Stimulated activated naive B cell treated with anti-CD40 and anti-IgM and Interleukin-4, amounts not matched to agents 10 μg/mL and 1 μg/mL and 100 μg/mL, for 72 hours (primary cell): ENCODE results near the gene DNAJB6.

ENCODE experiments used
- ATAC-seq, 2 donors: fragments of 150-1000 bp; cut with Tn5 transposase; replicated peaks; 2 replicates each; pipeline ENCODE4 v1.10.0; 2021; ENCODE audit warnings: moderate library complexity in 1 of 2
- DNase-seq: peaks from one replicate; pipeline ENCODE4 v3.0.0; 2021
- H3K27ac Mint-ChIP-seq: one replicate; pipeline ENCODE4 v1.8.0; 2022; ENCODE audit warnings: mild to moderate bottlenecking, mixed read lengths
- H3K27me3 Mint-ChIP-seq, 2 donors: one replicate each; pipeline ENCODE4 v1.8.0; 2022; ENCODE audit warnings: mixed read lengths in 2 of 2
- H3K36me3 Mint-ChIP-seq, 2 donors: one replicate each; pipeline ENCODE4 v1.8.0; 2022; ENCODE audit warnings: mixed read lengths in 2 of 2, mild to moderate bottlenecking in 1 of 2
- H3K4me1 Mint-ChIP-seq, 2 donors: one replicate each; pipeline ENCODE4 v1.8.0; 2022; ENCODE audit warnings: mixed read lengths in 2 of 2, mild to moderate bottlenecking in 1 of 2
- H3K4me3 Mint-ChIP-seq, 2 donors: one replicate each; pipeline ENCODE4 v1.8.0; 2022; ENCODE audit warnings: mild to moderate bottlenecking in 2 of 2, mixed read lengths in 2 of 2, moderate library complexity in 1 of 2
- H3K9me3 Mint-ChIP-seq, 2 donors: one replicate each; pipeline ENCODE4 v1.8.0; 2022; ENCODE audit warnings: mixed read lengths in 2 of 2, mild to moderate bottlenecking in 1 of 2

DNAJB6 gene

DNA sequence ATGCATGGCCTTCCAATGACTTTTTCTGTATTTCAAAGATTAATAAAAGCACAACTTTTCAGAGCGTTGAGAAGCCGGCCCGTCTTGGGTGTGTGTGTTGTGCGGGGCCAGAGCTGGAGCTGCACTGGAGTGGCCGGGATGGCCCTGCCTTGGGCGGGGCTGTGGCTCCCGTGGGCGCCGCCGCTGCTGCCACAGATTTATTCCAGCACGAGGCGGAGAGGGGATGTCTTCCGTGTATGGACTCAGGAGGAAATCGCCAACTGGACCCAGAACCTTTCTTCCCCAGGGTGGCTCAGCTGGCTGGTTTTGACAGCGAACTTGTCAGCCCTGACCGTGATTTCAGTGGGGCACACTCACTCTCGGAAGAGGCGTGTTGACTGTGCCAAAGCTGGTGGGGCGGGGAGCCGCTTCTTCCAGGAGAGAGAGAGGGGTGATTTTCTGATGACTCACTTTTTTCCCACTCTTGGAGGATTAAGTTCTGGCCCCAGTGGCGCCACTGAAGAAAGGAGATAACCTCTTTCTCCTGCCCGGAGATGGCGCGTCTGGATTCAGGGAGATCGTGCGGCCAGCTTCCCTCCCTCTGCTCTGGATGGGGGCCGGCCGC is 72.4 kb downstream of the DNAJB6 start:
- H3K4me1 Mint-ChIP-seq, result peaks cover 0 to 2% of the 10 kb centered on the region in 2 donors
- H3K9me3 Mint-ChIP-seq, result no peaks in the 10 kb centered on the region
- ATAC-seq (no peak), DNase-seq (no peak)
- H3K27me3 Mint-ChIP-seq, result no peaks in the 10 kb centered on the region
- H3K4me3 Mint-ChIP-seq, result no peak overlapping the region
- H3K27ac Mint-ChIP-seq, result peak overlapping the region; percentile 67
- H3K36me3 Mint-ChIP-seq, result peaks cover 35 to 48% of the 10 kb centered on the region in 2 donors

DNA sequence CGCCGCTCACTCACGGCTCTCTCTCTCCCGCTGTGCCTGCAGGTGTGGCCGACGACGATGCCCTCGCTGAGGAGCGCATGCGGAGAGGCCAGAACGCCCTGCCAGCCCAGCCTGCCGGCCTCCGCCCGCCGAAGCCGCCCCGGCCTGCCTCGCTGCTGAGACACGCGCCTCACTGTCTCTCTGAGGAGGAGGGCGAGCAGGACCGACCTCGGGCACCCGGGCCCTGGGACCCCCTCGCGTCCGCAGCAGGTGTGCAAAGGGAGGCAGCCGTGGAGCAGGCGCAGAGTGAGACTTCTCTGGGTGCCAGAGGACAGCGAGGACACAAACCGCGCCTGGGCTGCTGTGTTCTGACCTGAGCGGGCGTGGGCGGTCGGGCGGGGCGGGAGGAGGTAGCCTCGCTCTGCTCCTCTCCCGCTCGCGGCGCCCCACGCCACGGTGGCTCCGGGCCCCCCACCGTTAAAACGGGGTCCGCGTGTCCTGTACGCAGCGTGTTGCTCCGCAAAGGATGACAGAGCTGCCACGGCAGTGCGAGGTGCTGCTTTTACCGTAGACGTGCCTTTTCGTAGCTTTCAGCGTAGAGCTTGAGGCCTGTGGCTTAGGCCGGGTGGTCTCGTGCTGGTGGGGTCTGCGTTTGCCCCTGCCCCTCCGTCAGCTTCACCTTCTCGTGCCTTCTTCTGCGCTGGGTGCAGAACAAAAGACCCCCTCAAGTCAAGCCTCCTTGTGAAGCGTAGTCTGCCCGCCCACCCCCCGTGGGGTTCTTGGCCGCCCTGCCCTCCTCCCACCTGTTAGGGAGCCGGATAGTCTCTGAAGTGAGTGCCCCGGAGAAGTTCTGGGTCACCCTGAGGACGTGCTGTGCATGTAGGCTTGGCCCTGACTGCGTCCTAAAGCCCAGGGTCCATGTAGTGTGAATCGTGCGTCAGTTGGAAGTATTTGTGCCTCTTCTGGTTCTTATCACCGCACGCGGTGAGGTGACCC is 73.2 kb downstream of the DNAJB6 start:
- Mint-ChIP-seq H3K36me3 (peaks cover 38 to 48% of the 10 kb centered on the region in 2 donors), H3K4me3 (no peak overlapping the region), H3K27ac (no peak overlapping the region), H3K9me3 (no peaks in the 10 kb centered on the region), H3K27me3 (no peaks in the 10 kb centered on the region), H3K4me1 (peaks cover 0 to 2% of the 10 kb centered on the region in 2 donors)
- ATAC-seq (no peak), DNase-seq (no peak)

DNA sequence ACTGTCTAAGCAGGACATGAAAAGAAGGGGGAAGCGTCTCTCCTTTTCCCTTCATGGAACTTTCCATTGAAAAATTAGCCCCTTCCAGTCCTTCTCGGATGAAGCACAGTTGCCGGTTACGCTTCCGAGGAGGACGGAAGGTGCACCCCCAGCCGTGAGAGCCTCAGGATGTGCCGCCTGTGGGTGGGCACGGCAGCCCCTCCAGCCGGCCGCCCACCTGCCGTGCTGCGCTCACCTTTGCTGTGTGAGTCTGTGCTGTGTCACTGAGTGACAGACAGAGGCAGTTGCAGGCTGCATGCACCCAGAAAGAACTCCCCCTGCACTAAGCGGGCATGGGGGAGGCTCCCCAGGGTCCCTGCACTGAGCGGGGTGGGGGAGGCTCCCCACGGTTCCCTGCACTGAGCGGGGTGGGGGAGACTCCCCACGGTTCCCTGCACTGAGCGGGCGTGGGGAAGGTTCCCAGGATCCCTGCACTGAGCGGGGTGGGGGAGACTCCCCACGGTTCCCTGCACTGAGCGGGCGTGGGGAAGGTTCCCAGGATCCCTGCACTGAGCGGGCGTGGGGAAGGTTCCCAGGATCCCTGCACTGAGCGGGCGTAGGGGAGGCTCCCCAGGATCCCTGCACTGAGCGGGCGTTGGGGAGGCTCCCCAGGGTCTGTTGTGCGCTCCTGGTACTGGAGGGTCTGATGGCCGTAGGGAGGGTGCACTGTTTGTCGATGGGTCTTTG is 74.2 kb downstream of the DNAJB6 start:
- Mint-ChIP-seq H3K36me3 (peaks cover 44 to 55% of the 10 kb centered on the region in 2 donors), H3K9me3 (no peaks in the 10 kb centered on the region), H3K27me3 (no peaks in the 10 kb centered on the region), H3K4me1 (peaks cover 0 to 4% of the 10 kb centered on the region in 2 donors), H3K4me3 (no peak overlapping the region), H3K27ac (no peak overlapping the region)
- ATAC-seq (no peak), DNase-seq (no peak)

DNA sequence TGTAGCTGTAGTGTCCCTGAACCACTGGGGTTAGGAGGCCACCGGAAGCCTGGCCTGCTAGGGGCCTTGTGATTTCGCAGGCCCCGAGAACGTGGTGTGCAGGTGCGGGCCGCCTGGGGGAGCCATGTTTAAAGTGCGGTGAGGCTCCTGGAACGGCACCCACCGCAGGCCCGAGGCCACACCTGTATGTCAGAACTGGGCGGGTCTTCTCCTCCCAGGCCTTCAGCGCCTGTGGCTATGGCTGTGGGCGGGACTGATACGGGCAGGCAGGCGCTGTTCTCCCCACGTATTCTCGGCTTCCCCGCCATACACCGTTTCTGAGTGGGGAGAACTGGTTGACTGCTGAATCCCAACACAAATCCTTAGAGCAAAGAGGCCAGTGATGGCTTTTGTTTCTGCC is 74.8 kb downstream of the DNAJB6 start:
- H3K27ac Mint-ChIP-seq, result no peak overlapping the region

DNA sequence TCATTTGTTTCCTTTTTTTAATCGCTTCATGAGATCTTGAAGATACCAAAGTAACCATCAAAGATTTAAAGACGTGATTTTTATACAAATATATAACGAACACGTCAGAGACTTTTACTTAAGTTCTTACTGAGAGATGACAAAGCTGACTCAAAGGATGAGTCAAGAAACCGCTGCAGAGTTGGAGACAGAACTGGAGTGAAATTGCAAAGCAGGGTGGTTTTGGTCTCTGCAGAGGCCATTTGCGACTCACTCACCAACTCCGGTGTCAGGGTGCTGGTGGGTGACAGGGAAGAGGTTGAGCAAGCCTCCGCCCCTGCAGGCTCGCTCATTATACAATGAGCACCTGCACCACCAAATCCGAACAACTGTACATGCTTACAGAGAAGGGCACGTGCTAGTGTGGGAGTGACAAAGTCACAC is 75.2 kb downstream of the DNAJB6 start:
- Mint-ChIP-seq H3K27ac (no peak overlapping the region), H3K4me3 (no peak overlapping the region), H3K27me3 (no peaks in the 10 kb centered on the region), H3K9me3 (no peaks in the 10 kb centered on the region), H3K36me3 (peaks cover 47 to 65% of the 10 kb centered on the region in 2 donors), H3K4me1 (peaks cover 0 to 4% of the 10 kb centered on the region in 2 donors)
- ATAC-seq (no peak), DNase-seq (no peak)

More for the DNA sequence above, 74.8 kb downstream of the DNAJB6 start:
- H3K9me3 Mint-ChIP-seq, result no peaks in the 10 kb centered on the region
- H3K4me3 Mint-ChIP-seq, result no peak overlapping the region
- peaks cover 0 to 4% of the 10 kb centered on the region in 2 donors for H3K4me1 Mint-ChIP-seq
- ATAC-seq (no peak), DNase-seq (no peak)
- H3K27me3 Mint-ChIP-seq, result no peaks in the 10 kb centered on the region
- peaks cover 44 to 61% of the 10 kb centered on the region in 2 donors for H3K36me3 Mint-ChIP-seq

DNA sequence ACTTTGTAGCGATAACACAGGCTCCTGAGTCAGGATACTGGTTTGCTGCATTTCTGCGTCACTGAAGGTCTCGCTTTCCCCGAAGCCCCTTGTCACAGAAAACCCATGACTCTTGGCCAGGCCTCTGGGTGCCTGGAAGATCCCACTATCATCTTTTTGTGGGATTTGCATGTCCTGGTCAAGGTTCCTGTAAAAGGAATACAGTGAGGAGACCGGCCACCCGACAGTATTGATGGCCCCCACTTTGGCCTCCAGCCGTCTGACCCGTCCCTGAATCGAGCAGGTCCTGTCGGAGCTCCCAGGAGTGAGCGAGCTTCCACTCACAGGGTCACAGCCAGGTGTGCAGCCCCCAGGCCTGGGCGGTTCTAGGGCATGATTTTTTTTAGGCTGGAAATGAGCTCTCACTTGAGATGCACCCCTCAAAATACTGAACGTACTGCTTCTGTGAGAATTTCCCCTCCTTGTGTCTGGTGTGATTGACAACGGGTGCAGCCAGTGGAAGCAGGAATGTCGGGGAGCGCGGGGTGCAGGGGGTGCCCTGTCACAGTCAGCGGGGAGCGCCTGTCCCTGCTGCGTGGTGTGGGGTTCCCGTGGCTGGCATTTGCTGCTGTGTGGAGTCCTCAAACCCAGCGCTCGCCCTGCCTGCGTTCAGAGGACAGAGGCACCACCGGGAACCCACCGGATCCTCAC is 75.8 kb downstream of the DNAJB6 start:
- H3K27me3 Mint-ChIP-seq, result no peaks in the 10 kb centered on the region
- DNase-seq, result no peak
- H3K9me3 Mint-ChIP-seq, result no peaks in the 10 kb centered on the region
- peaks cover 52 to 69% of the 10 kb centered on the region in 2 donors for H3K36me3 Mint-ChIP-seq
- H3K27ac Mint-ChIP-seq, result no peak overlapping the region
- no peak for ATAC-seq
- no peak overlapping the region for H3K4me3 Mint-ChIP-seq
- H3K4me1 Mint-ChIP-seq, result peaks cover 0 to 4% of the 10 kb centered on the region in 2 donors

DNA sequence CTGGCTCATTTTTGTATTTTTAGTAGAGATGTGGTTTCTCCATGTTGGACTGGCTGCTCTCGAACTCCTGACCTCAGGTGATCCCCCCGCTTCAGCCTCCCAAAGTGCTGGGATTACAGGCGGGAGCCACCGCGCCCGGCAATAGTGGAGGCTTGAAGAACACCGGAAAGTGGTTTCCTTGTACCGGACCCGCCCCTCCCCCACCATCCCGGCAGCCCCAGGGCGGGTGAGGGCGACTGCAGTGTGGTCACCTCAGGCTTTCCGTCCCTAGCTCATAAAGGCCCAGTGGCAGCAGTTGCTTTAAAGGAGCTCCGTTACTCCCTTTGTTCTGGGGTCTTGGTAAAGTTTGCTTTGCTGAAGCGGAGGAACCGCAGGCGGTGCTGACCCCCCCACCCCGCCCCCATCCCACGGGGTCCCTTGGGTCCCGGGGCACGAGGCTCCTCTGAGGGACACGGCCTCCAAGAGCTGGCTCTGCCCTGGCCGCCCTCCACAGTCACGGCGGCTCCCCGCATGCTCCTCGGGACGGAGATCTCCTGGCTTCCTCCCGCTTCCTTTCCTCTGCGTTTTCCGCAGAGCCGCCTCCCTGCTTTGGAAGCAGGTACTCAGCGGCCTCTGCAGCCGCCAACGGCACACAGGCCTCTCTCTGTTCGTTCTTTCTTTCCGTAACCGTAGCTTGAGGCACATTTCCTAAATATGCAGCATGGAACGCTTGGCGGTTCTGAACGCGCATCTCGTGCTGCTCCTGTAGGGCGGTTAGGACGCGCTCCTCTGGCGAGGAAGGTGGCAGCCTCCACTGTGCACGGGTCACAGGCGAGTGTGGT is 77.3 kb downstream of the DNAJB6 start:
- no peaks in the 10 kb centered on the region for H3K9me3 Mint-ChIP-seq
- H3K4me1 Mint-ChIP-seq, result peaks cover 0 to 4% of the 10 kb centered on the region in 2 donors
- no peaks in the 10 kb centered on the region for H3K27me3 Mint-ChIP-seq
- no peak overlapping the region for H3K4me3 Mint-ChIP-seq
- no peak for DNase-seq
- no peak for ATAC-seq
- peaks cover 44 to 56% of the 10 kb centered on the region in 2 donors for H3K36me3 Mint-ChIP-seq
- no peak overlapping the region for H3K27ac Mint-ChIP-seq

DNA sequence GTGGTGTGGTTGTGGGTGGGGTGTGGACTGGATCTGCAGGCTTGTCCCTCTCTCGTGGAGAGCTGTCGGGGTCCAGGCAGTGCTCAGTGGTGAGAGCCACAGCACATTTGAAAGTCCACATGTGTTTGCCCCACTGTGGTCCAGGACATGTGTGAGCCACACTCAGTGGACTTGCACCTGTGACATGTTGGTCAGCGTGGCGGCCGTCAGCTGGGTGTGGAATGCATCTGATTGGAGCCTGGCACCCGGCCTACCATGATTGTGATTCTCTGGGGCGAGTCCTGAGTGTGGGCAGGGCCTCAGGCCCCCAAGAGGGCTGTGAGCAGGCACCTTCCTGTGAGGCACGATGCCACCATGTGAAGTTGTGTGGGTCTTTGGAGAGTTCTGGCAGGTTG is 77.9 kb downstream of the DNAJB6 start:
- DNase-seq (no peak), ATAC-seq (no peak)
- Mint-ChIP-seq H3K4me3 (no peak overlapping the region), H3K27me3 (no peaks in the 10 kb centered on the region), H3K36me3 (peaks cover 40 to 57% of the 10 kb centered on the region in 2 donors), H3K9me3 (no peaks in the 10 kb centered on the region), H3K27ac (peak overlapping the region; percentile 9), H3K4me1 (peaks cover 0 to 4% of the 10 kb centered on the region in 2 donors)

DNA sequence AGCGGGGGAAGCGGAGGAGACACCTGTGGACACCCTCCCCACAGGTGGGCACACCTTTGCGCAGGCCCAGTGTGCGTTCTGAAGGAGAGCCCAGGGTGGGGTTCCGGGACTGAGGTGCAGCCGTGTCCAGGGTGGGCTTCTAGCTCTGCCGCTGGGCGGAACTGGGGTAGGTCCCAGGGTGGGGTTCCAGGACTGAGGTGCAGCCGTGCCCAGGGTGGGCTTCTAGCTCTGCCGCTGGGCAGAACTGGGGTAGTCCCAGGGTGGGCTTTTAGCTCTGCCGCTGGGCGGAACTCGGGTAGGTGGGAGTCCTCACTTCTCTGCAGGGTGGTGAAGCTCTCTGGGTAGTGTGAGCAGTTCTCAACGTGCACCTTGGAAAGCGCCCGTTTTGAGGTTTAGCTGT is 78.7 kb downstream of the DNAJB6 start:
- Mint-ChIP-seq H3K36me3 (peaks cover 41 to 55% of the 10 kb centered on the region in 2 donors), H3K9me3 (no peaks in the 10 kb centered on the region), H3K27ac (peak overlapping the region; percentile 33), H3K27me3 (no peaks in the 10 kb centered on the region), H3K4me1 (peaks cover 0 to 4% of the 10 kb centered on the region in 2 donors), H3K4me3 (no peak overlapping the region)
- no peak for ATAC-seq
- no peak for DNase-seq

DNA sequence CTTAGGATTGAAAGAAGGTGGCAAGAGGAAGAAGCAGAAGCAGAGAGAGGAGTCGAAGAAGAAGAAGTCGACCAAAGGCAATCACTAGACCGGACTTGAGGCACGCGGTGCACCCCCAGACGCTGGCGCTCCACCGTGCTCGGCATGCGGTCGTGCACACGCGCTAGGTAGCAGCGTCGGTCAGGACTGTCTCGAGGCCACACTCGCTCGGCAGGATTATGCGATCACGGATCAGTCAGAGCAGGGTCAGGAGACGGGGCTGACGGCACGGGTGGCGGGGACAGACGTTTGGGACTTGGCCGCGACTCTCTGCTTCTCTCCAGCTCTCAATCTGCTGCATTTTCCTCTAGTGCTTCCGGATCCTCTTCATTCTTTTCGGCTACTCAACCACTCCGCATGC is 79.2 kb downstream of the DNAJB6 start:
- DNase-seq, result no peak
- peaks cover 0 to 4% of the 10 kb centered on the region in 2 donors for H3K4me1 Mint-ChIP-seq
- H3K36me3 Mint-ChIP-seq, result peaks cover 36 to 56% of the 10 kb centered on the region in 2 donors
- H3K9me3 Mint-ChIP-seq, result no peaks in the 10 kb centered on the region
- no peaks in the 10 kb centered on the region for H3K27me3 Mint-ChIP-seq
- no peak overlapping the region for H3K4me3 Mint-ChIP-seq
- no peak overlapping the region for H3K27ac Mint-ChIP-seq
- ATAC-seq, result no peak

DNA sequence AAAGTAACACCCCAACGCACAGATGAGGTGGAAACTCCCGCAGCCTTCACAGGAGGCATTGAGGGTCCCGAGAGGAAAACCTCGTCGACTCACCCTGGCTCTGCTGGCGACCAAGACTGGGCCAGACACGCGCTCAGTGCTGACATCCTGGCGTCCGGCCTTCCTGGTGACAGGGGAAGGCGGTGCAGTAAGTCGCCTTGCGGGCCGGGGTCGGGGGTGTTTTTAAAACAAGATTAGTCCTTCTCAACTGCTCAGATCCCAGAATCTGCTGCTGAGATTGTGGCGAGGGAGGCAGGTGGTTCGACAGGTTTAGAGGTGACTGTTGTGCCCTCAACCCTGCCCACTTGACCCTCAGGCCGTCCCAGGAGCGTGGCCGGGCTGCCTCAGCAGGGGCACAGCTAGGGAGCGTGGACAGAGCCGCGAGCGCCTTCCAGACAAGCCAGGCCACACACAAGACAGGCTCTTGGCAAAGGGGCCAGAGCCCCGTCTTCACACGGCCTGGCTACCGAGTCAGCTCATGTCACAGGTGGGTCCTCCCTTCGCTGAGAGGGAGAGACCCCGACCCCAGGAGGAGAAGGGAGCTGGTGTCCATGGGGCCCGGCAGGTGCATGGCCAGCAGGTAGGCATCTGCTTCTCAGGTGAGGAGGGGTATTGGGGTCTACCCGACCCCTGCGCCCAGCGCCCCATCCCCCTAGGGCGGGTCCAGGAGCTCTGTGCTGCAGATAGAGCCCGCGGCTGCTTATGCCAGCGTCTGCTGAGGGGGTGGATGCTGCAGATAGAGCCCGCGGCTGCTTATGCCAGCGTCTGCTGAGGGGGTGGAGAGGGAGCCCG is 81.6 kb downstream of the DNAJB6 start:
- peaks cover 33 to 54% of the 10 kb centered on the region in 2 donors for H3K36me3 Mint-ChIP-seq
- no peak overlapping the region for H3K4me3 Mint-ChIP-seq
- H3K9me3 Mint-ChIP-seq, result no peaks in the 10 kb centered on the region
- peaks cover 0 to 1% of the 10 kb centered on the region in 2 donors for H3K4me1 Mint-ChIP-seq
- H3K27me3 Mint-ChIP-seq, result no peaks in the 10 kb centered on the region
- ATAC-seq, result no peak
- DNase-seq, result no peak
- peak overlapping the region; percentile 25 for H3K27ac Mint-ChIP-seq

DNA sequence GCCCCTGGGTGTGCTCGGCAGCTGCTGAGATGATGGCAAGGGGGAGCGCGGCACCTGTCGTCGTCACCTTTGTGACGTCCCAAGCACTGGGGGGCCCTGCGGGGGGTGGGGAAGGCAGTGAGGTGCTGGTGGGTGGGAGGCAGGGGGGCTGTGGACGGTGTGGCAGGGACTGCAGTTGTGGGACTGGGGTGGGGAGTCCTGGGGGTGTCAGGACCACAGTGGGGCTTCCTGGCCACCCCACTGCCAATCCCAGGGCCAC is 82.2 kb downstream of the DNAJB6 start:
- no peak overlapping the region for H3K4me3 Mint-ChIP-seq
- peaks cover 33 to 54% of the 10 kb centered on the region in 2 donors for H3K36me3 Mint-ChIP-seq
- peaks cover 0 to 1% of the 10 kb centered on the region in 2 donors for H3K4me1 Mint-ChIP-seq
- DNase-seq (no peak), ATAC-seq (no peak)
- no peaks in the 10 kb centered on the region for H3K27me3 Mint-ChIP-seq
- H3K9me3 Mint-ChIP-seq, result no peaks in the 10 kb centered on the region
- H3K27ac Mint-ChIP-seq, result peak overlapping the region; percentile 25

DNA sequence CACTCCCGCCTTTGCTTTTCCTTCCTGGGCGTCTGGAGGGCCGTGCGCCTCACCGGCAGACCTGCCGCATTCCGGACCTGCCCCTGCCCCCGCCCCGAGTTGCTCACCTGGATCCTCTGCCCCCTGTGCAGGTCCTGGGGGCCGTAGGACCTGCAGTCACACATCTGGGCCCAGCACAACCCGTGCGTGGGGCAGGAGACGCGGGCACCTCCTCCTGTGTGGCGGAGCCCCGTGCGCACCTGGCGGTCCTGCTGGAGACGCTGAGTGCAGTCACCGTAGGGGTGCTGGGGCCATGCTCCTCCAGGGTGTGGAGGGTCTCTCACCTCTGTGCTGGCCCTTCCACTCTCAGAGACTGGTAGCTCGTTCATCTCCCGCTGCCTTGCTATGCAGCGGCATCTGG is 85.5 kb downstream of the DNAJB6 start:
- H3K9me3 Mint-ChIP-seq, result no peaks in the 10 kb centered on the region
- no peak for DNase-seq
- ATAC-seq, result no peak
- no peaks in the 10 kb centered on the region for H3K4me1 Mint-ChIP-seq
- H3K27ac Mint-ChIP-seq, result no peak overlapping the region
- H3K36me3 Mint-ChIP-seq, result peaks cover 13 to 22% of the 10 kb centered on the region in 2 donors
- H3K4me3 Mint-ChIP-seq, result no peak overlapping the region
- no peaks in the 10 kb centered on the region for H3K27me3 Mint-ChIP-seq
